ENCODE results near the gene PAQR4. TPM values are rescaled to one million over a fixed set of nuclear protein-coding genes. Genes with fewer than 3 reads are reported as not detected.
"Not testable (repeated sequence)": the region's sequence is repeated elsewhere in the genome, so short reads cannot be mapped to it uniquely, and the experiment has no call there.

PAQR4 gene
- total and polyA plus RNA-seq, 10 of the 15 experiments (the other 5 are each of a cell fraction or from before 2014, with no cell fraction given), result 0.39 to 31.8 (median 13.5) TPM

DNA sequence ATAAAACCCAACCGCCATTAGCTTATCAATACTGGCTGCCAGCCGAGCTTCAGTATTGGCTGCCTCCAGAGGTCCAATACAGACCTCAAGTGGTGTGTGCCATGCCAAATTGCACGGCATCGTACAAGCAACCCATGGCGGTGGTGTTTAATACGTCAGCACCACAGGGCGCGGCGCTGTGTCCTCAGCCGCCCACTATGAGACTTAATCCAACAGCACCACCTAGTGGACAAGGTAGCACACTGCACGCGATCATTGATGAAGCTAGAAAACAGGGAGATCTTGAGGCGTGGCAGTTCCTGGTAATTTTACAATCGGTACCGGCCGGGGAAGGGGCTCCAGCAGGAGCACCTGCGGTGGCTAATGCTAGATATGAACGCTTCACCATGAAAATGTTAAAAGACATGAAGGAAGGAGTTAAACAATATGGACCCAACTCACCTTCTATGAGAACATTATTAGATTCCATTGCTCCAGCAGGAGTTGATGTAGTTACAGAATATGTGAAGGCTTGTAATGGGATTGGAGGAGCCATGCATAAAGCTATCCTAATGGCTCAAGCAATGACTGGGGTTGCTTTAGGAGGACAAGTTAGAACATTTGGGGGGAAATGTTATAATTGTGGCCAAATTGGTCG lies 42.0 kb upstream of the PAQR4 start (continued):
- TF ChIP-seq, protein P1, sequence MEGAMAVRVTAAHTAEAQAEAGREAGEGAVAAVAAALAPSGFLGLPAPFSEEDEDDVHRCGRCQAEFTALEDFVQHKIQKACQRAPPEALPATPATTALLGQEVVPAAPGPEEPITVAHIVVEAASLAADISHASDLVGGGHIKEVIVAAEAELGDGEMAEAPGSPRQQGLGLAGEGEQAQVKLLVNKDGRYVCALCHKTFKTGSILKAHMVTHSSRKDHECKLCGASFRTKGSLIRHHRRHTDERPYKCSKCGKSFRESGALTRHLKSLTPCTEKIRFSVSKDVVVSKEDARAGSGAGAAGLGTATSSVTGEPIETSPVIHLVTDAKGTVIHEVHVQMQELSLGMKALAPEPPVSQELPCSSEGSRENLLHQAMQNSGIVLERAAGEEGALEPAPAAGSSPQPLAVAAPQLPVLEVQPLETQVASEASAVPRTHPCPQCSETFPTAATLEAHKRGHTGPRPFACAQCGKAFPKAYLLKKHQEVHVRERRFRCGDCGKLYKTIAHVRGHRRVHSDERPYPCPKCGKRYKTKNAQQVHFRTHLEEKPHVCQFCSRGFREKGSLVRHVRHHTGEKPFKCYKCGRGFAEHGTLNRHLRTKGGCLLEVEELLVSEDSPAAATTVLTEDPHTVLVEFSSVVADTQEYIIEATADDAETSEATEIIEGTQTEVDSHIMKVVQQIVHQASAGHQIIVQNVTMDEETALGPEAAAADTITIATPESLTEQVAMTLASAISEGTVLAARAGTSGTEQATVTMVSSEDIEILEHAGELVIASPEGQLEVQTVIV (IDR thresholded peaks at IDR 0.05; ENCODE audit: borderline replicate concordance, partially characterized antibody), result no peak
- TF ChIP-seq CREB1 (IDR thresholded peaks at IDR 0.05; ENCODE audit: low read depth), result peak; percentile 86
- peak; percentile 66 for TF ChIP-seq RAD21 (IDR thresholded peaks at IDR 0.05; ENCODE audit: insufficient read depth, low read depth, low read length)
- no peak for TF ChIP-seq KAT2A (conservative IDR thresholded peaks at IDR 0.05; ENCODE audit: control insufficient read depth, low read depth, low read length)
- TF ChIP-seq SMARCA5 (IDR thresholded peaks at IDR 0.05), result peak; percentile 36; the same call in 1 of the 2 replicates
- TF ChIP-seq HDAC2 (IDR thresholded peaks at IDR 0.05), result no peak
- TF ChIP-seq RAD51 (IDR thresholded peaks at IDR 0.05), result no peak
- TF ChIP-seq, protein P2, sequence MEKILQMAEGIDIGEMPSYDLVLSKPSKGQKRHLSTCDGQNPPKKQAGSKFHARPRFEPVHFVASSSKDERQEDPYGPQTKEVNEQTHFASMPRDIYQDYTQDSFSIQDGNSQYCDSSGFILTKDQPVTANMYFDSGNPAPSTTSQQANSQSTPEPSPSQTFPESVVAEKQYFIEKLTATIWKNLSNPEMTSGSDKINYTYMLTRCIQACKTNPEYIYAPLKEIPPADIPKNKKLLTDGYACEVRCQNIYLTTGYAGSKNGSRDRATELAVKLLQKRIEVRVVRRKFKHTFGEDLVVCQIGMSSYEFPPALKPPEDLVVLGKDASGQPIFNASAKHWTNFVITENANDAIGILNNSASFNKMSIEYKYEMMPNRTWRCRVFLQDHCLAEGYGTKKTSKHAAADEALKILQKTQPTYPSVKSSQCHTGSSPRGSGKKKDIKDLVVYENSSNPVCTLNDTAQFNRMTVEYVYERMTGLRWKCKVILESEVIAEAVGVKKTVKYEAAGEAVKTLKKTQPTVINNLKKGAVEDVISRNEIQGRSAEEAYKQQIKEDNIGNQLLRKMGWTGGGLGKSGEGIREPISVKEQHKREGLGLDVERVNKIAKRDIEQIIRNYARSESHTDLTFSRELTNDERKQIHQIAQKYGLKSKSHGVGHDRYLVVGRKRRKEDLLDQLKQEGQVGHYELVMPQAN (conservative IDR thresholded peaks at IDR 0.05), result no peak
- no peak for TF ChIP-seq NFXL1 (IDR thresholded peaks at IDR 0.05; ENCODE audit: borderline replicate concordance)
- TF ChIP-seq SUZ12 (IDR thresholded peaks at IDR 0.05; ENCODE audit: unreplicated experiment), result no peak

DNA sequence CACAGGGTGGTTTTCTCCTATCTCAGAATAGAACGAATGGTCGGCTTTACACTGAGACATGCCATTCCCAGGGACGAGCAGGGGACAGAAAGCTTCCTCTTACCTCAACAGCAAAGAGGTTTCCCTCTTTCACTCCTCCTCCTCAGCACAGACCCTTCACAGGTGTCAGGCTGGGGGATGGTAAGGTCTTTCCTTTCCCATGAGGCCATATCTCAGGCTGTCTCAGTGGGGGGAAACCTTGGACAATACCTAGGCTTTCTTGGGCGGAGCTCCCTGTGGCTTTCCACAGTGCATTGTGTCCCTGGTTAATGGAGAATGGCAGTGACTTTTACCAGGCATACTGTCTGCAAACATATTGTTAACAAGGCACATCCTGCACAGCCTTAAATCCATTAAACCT lies 41.0 kb upstream of the PAQR4 start:
- H3K9me3 ChIP-seq (replicated peaks; ENCODE audit: control insufficient read depth, insufficient read depth, low read length); ATAC-seq; FAIRE-seq; H3K4me1 ChIP-seq (ENCODE audit: control insufficient read depth, insufficient read depth, low read length); DNase-seq (ENCODE audit: low read depth, low spot score); in situ Hi-C loops (cut with MboI); H3K79me2 ChIP-seq (ENCODE audit: control insufficient read depth, insufficient read depth, low read length); H3K27me3 ChIP-seq (replicated peaks in 1 of 2; ENCODE audit: control insufficient read depth in 2 of 2, insufficient read depth in 2 of 2, low read length in 1 of 2); RAD21 ChIA-PET (ENCODE audit: unreplicated experiment); H3K9ac ChIP-seq (ENCODE audit: control insufficient read depth, insufficient read depth, low read length); H4K20me1 ChIP-seq (ENCODE audit: control insufficient read depth, insufficient read depth); BruUV-seq (replicated peaks); H2AFZ ChIP-seq (ENCODE audit: control insufficient read depth, low read depth, low read length); POLR2A ChIA-PET; H3K4me2 ChIP-seq (ENCODE audit: control insufficient read depth, insufficient read depth); H3K4me3 ChIP-seq; H3K36me3 ChIP-seq (ENCODE audit: control insufficient read depth in 2 of 2, insufficient read depth in 2 of 2, low read length in 1 of 2); H3K27ac ChIP-seq (ENCODE audit: control insufficient read depth, insufficient read depth): not testable (repeated sequence)
- SMC1A ChIA-PET (ENCODE audit: uncharacterized antibody, unreplicated experiment), result interaction anchor here (1.8 kb wide), 1 partner anchor 15 kb away, joined by 9 read pairs; no protein-coding TSS in a partner anchor
- WGBS (ENCODE audit: insufficient coverage, insufficient replicate concordance, low lambda C conversion rate, missing lambda C conversion rate), result 66% methylated on average over 4 of the region's 4 CpGs
- CTCF ChIA-PET, result interaction anchor here (1.3 to 2.2 kb wide), 4 partner anchors 11 to 53 kb away, joined by 5 to 21 read pairs (median 14); partner anchors contain the start of gene KREMEN2
- intact Hi-C loops (cut with micrococcal nuclease; ENCODE audit: unreplicated experiment), result loop anchor here (5.0 kb wide), 1 partner anchor 54 kb away; the partner anchor contains the start of gene PKMYT1
